Activated CD4-positive, CD25-positive, alpha-beta regulatory T cell treated with anti-CD3 and anti-CD28 coated beads, Interleukin-2, amount 50 U/mL, for 72 hours (primary cell): ENCODE measurements around the gene FCHSD2.
"Not testable (repeated sequence)": the region's sequence is repeated elsewhere in the genome, so short reads cannot be mapped to it uniquely, and the experiment has no call there.

Source experiments
- DNase-seq: peaks from one replicate; pipeline ENCODE4 v3.0.0; 2021

Gene FCHSD2

DNA sequence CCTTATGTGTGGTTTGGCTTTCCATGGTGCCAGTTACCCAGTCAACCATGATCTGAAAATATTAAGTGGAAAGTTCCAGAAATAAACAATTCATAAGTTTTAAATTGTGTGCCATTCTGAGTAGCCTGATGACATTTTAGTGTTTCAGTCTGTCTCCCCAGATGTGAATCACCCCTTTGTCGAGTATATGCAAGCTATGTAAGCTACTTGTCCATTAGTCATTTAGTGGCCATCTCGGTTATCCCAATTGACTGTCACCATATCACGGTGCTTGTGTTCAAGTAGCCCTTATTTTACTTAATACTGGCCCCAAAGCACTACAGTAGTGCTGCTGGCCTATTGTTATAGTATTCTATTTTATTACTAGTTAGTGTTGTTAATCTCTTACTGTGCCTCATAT, 283.0 kb downstream of the FCHSD2 start:
- no peak for DNase-seq

DNA sequence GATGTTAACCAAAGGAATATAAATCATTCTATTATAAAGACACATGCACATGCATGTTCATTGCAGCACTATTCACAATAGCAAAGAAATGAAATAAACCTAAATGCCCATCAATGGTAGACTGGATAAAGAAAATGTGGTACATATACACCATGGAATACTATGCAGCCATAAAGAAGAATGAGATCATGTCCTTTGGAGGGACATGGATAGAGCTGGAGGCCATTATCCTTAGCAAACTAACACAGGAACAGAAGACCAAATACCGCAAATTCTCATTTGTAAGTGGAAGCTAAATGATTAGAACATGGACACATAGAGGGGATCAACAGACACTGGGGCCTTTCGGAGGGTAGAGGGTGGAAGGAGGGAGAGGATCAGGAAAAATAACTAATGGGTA, 283.9 kb downstream of the FCHSD2 start:
- DNase-seq = not testable (repeated sequence)

DNA sequence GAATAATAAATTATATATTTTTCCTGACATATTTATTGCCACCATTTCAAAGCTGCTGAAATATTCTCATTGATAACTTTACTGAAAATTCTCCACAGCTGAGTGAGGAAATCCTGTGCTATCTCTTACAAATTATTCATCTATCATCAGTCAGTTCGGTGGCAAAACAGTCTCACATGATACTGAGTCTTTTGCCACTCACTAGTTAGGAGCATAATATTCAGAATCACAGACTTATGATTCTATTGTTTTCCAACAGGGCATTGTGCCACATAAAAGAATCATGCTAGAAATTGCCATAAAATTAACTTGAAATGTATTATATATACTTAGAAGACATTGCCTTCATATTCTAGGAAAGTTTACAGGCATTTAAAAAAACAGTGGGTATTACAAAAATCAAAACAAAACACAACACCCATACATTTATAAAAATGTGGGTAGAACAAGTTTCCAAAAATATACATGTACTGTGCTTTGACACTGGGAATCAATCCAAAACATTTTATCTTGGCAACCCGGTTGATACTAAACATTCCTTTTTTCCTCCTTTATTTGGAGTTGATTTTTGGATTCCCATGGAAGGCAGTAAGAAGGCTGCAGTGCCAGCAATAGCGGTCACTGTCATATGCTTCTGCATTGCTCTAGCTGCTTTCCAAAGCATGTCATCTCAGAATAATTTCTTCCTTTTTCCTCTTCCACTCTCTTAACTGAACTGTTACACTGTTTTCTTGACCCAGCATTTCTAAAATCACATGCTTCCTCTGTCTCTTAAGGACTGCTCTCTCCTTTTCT, 285.4 kb downstream of the FCHSD2 start:
- no peak for DNase-seq

DNA sequence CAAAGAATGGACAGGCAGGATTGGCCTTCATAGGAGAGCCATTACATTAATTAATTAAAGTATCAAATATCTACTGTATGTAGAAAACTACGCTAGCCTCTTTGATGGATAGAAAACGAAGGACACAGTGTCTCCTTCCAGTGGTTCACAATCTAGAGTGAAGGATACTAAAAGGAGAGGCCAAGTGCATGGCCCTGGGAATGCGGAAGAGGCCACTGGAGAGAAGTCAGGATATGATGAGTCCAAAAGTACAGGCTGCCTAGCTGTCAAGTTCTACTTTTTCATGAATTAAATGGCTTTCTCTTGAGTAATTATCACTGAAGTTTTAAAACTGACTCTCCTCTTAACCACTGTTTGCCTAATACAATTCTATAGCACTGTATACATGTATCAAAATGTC, 286.1 kb downstream of the FCHSD2 start:
- no peak for DNase-seq

DNA sequence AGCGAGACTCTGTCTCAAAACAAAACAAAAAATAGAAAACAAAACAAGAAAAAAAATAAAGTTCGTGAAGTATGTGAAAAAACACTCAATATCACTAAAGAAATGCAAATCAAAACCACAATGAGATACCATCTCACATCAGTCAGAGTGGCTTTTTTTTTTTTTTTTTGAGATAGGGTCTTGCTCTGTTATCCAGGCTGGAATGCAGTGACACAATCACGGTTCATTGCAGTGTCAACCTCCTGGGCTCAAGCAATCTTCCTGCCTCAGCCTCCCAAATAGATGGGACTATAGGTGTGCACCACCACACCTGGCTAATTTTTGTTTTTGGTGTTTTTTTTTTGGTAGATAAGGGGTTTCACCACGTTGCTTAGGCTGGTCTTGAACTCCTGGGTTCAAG, 290.4 kb downstream of the FCHSD2 start:
- DNase-seq = no peak

DNA sequence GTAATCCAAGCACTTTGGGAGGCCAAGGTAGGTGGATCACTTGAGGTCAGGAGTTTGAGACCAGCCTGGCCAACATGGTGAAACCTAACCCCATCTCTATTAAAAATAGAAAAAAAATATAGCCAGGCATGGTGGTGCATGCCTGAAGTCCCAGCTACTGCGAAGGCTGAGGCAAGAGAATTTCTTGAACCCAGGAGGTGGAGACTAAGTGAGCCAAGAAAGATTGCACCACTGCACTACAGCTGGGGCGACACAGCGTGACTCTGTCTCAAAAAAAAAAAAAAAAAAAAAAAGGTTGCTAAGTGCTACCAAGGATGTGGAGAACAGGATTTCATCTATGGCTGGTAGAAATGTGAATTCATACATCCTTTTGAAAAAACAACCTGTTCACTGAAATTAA, 291.3 kb downstream of the FCHSD2 start:
- no peak for DNase-seq

DNA sequence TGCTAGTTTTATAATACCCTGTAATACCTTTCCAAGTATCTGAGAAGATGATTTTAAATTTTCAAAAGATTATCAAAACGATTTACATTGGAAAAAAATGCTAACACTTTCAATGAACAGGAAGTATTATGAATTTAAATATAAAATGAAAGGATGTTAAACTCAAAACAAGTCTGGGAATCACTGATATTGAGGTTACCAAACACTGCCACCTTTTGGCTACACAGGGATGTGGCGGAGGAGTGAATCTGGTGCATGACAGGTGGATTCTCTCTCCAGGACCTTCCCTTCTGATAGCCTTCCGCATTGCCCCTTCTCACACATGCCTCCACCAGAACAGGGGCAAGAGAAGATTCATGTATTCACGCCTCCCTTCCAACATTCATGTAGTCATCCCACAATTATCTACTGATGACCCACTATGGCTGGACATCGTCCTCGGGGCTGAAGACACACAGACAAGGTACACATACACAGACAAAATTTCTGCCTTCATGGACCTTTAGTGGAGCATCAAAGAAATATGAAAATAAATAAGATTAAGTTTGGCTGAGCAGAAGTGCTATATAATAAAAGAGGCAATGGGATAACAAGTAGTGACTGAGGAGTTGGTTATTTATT, 293.2 kb downstream of the FCHSD2 start:
- no peak for DNase-seq

DNA sequence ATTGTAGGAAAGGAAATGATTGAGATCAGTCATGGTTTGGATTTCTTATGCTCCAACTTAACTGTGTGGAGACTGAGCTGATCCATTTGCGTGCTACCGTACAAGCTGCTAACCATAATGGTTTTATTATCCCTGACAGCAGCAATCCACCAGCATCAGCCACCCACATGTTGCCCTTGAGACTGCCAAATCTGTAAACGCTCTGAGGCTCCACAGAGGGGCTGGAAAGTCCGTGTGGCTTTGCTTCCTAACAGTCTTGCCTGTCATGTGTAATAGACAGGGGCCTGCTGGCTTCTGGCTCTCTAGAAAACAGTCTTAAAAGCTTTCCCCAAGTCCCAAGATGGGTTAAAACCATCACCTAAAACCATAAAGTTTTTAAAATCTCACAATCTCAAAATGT, 297.8 kb downstream of the FCHSD2 start:
- no peak for DNase-seq

DNA sequence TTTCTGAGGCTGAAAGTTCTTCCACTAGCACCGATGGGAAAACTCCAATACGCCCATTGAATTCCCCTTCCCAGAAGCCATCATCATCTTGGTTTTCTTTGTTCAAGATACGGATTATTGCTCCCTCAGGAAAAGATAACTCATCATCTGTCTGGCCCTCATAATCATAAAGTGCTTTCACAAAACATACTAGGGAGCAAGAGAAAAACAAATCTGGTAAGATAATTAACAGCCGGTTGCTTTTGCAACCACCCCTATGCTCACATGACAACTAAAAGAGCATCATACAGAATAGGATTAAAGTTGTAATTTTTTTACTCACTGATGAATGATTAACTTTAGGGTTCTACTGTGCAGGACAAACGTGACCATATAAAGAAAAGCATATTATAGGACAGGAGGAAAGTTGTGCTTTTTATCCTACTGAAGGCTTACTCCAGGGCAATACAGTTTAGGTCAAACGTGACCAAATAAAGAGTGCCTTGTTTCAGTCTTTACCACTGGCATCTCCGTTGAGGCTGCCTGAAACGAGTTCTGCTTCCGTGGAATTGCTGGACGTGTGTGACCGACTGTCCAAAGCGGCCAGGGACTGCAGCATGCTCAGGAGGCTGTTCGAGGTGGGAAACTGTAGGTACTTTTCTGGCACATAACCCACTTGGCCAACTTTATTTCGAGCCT, 299.3 kb downstream of the FCHSD2 start:
- no peak for DNase-seq

DNA sequence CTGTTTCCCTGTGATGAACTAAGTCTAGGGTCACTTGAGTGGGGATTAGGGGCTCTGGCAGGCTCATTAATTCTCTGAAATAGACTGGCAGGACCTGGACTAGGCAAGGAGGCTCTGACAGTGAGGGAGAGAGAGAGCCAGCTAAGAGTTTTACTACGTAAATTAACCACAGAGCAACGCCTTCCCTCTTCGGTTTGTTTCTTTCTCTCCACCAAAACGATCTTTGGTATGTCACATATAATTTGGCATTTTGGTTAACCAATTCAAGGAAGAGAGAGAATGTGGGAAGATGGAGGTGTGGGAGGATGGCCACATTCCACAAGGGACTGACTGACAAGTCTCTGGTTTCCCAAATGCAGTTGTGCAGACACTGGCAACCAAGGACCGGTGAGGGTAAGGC, 300.0 kb downstream of the FCHSD2 start:
- DNase-seq = no peak

DNA sequence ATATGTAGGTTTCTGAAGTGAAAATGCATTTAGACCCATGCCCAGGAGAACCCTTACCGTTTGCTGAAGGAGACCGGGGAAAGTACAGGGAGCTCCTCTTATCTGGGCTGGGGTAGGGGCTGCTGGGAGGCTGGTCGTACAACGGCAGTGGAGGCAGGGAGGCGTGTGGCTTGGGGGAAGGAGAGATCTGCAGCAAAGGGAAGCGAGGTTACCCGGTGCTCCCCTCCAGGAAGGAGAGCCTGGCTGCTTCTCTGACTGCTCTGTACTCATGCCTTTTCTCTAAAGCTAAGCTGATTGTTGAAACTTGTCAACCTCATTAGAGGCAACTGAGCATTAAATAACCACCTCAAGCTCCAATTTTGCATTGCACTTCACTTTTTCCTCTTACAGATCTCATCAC, 300.7 kb downstream of the FCHSD2 start:
- DNase-seq = no peak

DNA sequence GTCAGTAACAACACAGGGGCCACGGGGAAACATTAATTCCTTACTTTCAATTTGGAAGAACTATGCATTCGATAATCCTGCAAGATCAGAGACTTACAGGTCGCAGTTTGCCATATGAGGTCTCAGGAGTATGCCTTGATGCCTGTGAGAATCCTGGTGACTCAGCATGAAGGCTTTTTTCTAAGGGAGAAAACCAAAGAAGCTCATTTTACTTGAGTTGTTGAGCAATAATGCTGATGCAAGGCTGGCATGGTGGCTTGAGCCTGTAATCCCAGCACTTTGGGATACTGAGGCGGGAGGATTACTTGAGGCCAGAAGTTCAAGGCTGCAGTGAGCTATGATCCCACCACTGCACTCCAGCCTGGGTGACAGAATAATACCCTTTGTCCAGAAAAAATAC, 301.3 kb downstream of the FCHSD2 start:
- no peak for DNase-seq

DNA sequence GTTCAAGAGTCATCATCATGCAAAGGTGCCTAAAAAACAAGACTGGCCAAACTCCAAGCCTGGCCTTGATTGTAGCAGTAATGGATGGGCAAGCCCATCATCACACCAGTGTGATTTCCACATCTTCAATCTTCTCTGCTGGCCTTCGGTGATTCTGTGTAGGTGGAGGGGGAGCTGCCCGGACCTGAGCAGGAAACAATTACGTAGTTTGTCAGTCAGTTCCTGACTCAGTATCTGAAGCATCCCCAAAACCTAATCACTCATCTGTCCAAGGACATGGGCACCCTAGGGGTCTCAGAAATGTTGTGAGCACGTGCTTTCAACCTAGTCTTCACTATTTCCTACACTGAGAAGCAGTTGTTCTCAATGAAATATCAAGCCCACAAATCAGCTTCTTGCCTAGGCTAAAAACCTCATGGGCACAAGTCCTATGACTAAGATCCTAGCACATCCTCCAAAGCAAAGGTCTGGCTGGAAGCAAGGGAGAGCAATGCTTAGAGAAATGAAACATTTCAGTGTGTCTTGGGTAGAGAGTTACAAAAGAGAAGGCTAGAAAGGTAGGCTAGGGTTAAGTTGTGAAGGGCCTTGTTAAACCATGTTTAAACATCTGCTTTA, 303.3 kb downstream of the FCHSD2 start:
- DNase-seq = no peak

DNA sequence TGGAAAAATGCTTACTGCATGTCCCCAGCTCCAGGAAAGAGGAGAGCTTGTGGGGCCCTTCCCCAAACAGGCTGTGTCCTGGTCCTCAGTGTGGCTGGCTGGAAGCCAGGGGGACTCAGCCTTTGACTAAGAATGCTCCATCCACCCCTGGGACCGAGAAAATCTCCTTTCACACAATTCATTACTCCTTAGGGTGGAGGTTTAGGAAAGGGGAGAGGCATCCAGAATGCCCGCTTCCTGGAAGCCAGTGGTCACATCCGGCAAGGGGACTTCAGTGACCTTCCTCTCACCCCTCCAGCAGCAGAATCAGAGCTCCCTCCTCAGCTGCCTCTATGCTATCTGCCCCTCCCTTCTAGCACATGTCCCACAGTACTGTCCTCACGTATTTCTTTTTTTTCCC, 306.0 kb downstream of the FCHSD2 start:
- no peak for DNase-seq

DNA sequence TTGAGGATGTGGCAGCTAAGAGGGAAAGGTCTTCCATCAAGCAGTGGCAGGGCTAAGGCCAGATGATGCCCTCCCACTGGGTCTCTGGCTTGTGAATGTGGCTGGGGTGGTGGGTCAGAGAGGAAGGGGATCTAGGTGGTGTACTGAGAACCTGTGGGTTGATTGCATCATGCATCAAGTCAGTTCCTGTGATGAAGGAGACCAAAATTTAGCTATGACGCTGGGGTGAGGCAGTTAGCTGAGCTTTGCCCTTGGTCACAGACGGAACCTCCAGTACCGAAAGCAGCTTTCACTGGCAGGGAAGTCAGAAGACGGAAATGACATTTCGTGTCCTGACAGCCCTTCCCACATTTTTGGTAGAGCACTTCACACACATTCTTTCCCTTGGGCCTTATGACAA, 307.2 kb downstream of the FCHSD2 start:
- no peak for DNase-seq

DNA sequence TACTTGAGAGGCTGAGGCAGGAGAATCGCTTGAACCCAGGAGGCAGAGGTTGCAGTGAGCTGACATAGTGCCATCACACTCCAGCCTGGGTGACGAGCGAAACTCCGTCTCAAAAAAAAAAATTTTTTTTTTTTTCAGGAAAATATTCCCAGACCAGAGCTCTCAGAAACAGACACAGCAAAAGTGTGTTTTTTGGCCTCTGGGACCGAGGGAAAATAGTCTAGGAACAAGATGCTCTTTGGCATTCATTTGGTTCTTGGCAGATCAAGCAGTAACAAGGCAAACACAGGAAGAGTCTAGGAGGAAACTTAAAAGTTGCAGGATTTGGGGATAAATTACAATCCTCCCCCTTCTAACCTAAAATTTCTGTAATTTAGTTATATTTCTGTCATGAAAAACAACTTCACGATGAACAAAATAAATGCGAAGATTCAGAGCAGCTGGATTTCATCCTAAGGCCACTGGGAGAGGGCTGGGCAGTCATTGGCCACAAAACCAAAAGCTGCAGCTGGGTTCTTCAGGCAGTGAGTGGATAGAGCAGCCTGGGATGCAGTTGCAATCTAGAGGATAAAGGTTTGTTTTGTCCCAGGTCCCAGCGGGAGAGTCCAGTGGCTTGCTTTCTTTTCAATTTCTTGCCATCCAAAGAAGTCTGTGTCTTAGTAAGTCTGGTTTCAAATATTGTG, 308.2 kb downstream of the FCHSD2 start:
- no peak for DNase-seq

DNA sequence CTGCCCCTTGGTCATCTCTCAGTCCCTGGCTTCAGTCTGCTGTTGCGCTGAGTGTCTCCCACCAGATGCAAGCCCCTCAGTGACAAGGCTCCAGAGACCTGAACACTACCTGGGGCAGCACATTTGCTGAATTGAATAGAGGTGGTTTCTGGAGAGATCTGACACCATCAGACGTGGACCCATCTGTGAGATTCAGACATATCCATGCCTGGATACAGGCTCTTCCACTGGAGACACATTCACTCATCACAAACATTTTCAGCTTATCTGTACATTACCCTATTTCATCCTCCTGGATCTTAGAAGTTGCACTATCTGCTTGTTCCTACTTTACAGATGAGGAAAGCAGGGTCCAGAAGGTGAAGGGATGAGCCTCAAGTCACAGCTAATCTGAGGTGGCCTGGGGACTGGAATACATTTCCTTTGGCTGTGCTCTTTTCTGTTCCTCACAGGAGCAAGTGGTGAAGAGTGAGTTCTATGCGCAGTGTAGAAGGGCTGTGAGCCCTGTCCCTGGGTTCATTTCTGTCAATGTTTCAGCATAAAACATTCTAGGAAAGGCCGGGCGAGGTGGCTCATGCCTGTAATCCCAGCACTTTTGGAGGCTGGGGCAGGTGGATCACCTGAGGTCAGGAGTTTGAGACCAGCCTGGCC, 308.9 kb downstream of the FCHSD2 start:
- DNase-seq = no peak

DNA sequence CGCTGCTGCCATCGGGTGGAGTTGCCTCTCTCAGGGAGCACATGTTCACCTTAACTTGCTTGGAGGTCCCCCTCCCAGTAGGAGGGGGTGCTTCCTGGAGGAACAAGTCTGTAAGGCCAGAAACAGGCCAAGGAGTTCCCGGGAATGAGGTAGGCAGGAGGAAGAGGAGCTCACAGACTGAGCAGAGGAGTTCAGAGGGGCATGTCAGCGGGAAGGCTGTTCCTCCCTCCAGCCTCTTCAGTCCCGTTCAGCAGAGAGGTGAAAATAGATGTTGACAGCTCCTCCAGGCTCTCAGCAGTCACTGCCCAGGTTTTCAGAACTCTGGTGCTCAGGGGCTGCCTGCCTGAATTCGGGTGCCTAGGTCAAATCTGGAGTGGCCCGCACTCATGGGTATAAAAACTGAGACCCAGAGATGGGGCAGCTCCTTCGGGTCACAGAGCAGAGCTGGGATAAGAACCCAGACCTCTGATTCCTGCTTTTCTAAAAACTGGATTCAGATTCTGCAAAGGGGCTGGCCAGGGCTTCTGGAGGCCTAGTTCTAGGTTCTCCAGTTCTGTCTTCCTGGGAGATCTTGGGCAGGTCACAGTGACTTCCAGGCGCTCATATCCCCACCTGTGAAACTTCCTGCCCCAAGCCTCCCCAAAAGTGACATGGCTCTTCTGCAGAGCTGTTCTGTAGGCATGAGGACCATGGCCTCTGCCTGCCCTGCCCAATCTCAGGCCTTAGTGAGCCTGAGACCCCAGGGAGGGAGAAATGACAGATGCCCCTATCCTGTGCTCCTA, 309.6 kb downstream of the FCHSD2 start:
- no peak for DNase-seq

DNA sequence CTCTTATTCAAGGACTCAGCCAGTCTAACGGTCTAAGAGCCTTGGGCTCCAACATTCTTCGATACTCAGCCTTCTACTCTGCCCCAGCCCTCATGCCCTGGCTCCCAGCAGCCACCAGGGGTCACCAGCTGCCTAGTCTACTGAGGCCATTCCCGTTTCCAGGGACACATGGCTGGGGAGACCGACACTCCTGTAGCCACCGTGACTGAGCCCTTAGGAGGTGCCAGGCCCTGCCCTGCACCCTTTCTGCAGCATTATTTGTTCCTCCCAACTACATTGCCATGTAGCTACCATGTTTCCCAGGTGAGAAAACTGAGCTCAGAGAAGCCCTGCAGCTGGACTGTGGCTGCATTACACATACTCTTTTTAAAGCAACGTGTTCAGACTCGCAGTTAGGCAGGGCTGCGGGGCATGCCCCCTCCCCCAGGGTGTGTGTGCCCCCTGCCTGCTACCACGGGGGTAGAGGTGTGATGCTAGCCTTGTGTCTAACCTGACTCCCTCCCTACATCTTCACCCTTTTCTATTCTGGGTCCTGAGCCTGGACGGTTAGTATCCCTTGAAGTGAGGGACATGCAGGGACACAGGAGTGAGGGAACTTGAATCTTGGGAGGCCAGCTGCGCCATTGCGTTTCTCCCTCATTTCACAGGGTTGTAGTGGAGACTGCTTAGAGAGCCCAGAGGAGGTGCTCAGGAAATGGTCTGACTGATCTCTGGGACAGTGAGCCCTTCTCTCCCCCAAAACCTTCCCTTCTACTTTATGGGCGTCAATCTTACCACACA, 310.4 kb downstream of the FCHSD2 start:
- no peak for DNase-seq

DNA sequence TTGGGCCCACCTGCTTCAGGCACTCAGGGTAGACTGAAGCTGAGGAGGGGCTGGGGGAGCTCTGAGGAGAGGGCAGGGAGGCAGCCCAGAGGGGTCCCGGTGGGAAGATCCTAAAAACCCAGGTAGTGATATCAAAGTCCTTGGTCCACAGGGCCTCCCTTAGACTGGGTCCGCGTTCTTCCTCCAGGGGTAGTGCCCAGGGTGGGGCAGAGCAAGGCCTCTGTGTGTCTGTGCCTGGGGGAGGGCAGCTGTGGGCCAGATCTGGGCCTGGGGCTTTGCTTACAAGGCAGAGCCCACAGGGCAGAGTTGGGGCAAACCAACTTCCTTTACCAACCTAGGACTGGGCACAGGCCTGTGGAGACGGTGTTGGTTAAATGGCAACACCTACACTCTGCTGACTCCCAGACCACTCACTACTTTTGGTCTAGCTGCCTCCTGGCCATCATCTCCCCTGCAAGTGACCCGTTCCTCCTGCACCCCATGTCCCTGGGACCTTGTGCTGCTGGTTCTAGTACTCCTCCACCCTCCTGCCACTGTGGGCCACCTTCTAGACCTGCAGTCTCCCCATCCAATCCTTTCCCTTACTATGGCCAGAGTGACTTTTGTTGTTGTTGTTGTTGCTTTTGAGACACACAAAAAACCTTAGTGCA, 312.1 kb downstream of the FCHSD2 start:
- no peak for DNase-seq

DNA sequence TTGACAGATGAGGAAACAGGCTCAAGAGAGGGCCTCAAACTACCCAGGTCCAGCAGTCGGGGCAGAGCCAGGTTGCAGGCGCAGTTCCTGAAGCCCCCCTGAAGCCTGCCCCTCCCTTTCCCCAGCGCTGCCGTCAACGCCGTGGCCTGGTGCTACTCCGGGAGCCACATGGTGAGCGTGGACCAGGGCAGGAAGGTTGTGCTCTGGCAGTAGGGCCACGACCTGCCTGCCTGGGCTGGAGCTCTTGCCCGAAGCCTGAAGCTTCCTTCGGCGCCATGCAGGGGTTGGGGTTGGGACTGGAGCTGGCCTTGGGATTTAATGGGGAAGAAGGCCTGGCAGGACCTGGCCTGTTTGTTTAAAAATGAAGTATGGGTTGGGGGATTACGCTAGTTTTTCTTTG, 312.9 kb downstream of the FCHSD2 start:
- no peak for DNase-seq
